Upper lobe of right lung (tissue), 1 donor: ENCODE measurements around the gene GNG12. TPM values are rescaled to one million over a fixed set of nuclear protein-coding genes. Genes with fewer than 3 reads are reported as not detected.
A peak's percentile ranks its signal among the peaks of the same experiment; 100 is the strongest.

Experiments
- ATAC-seq: fragments of 200-7000 bp; cut with Tn5 transposase; one replicate; pipeline ENCODE4 v1.9.1; 2020; ENCODE audit warnings: mild to moderate bottlenecking, moderate library complexity
- DNase-seq: peaks from one replicate; pipeline ENCODE4 v3.0.0-alpha.2; 2020
- H3K27ac ChIP-seq: fragments of 200-600 bp; one replicate; pipeline ENCODE4 v1.8.0; 2022
- H3K27me3 ChIP-seq: fragments of 200-600 bp; one replicate; pipeline ENCODE4 v1.8.0; 2022; ENCODE audit warnings: mild to moderate bottlenecking
- H3K36me3 ChIP-seq: fragments of 200-600 bp; one replicate; pipeline ENCODE4 v1.8.0; 2022
- H3K4me1 ChIP-seq: fragments of 200-600 bp; one replicate; pipeline ENCODE4 v1.8.0; 2022
- H3K4me3 ChIP-seq: fragments of 200-600 bp; one replicate; pipeline ENCODE4 v1.8.0; 2022; ENCODE audit warnings: mild to moderate bottlenecking
- H3K9me3 ChIP-seq: fragments of 200-600 bp; one replicate; pipeline ENCODE4 v1.8.0; 2022
- CTCF ChIP-seq: fragments of 200-600 bp; IDR thresholded peaks from one replicate; pipeline ENCODE4 v1.8.0; 2022; ENCODE audit warnings: antibody characterized with exemption
- intact Hi-C: fragments of 100-400 bp; cut with DNase I; formaldehyde crosslinking; loops from one replicate; pipeline ENCODE4 v1.11.0; 2022
- total RNA-seq: library from RNA; stranded (reverse); fragmentation: NEBNext Ultra II Directional; extraction: Animal tissue kit (Norgen Biotek cat#: 25700); gene quantifications from one replicate; pipeline ENCODE4 v1.2.1, GENCODE V29; 2021
- donor health status: DM: no; HTN: yes; CAD: no; lungs with severe emphysema.

Gene GNG12
- total RNA-seq, 1 donor from 2014 or later = 59.8 TPM

DNA sequence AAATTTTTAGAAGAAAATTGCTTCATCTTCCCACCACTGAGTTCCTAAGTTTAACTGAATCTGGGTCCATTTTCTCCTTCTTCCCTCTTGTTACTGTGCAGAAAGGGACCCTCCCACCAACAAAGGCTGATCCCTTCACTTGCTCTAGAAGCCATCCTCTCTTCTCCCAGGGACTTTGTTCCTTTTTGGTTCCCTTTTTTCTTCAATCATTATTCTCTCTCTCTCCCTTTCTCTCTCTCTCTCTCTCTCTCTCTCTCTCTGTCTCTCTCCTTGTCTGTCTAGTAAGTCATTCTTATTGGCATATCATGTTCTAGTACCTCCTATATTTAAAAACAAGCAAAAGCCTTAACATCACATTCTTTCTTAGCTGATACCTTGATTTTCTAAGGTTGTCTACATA, 180.0 kb downstream of the GNG12 start:
- no peaks in the 10 kb centered on the region for H3K36me3 ChIP-seq
- no peak for ATAC-seq
- TF ChIP-seq CTCF = no peak

GRCh38 chr1:67652800-67653199, 180.5 kb downstream of the GNG12 start:
- no peak overlapping the region for H3K27ac ChIP-seq
- intact Hi-C loops = no loop called here
- DNase-seq (no peak), ATAC-seq (peak; percentile 42)
- H3K9me3 ChIP-seq = no peaks in the 10 kb centered on the region
- no peak for TF ChIP-seq CTCF
- H3K4me3 ChIP-seq = no peak overlapping the region
- no peaks in the 10 kb centered on the region for H3K27me3 ChIP-seq
- no peaks in the 10 kb centered on the region for H3K4me1 ChIP-seq
- no peaks in the 10 kb centered on the region for H3K36me3 ChIP-seq

More for the DNA sequence above, 180.0 kb downstream of the GNG12 start:
- DNase-seq = no peak
- Histone ChIP-seq H3K4me1 (no peaks in the 10 kb centered on the region), H3K27me3 (no peaks in the 10 kb centered on the region), H3K9me3 (no peaks in the 10 kb centered on the region), H3K4me3 (no peak overlapping the region), H3K27ac (no peak overlapping the region)
- intact Hi-C loops = no loop called here

Other genes starting within 250 kb of the GNG12 start
- 16.4 TPM for gene GADD45A, start 148.3 kb downstream of the GNG12 start, total RNA-seq
- gene DIRAS3, start 217.2 kb upstream of the GNG12 start, total RNA-seq = 1.4 TPM